ENCODE measurements around the gene BACH1.
A peak's percentile ranks its signal among the peaks of the same experiment; 100 is the strongest.
"Not testable (repeated sequence)": the region's sequence is repeated elsewhere in the genome, so short reads cannot be mapped to it uniquely, and the experiment has no call there.

Gene BACH1

DNA sequence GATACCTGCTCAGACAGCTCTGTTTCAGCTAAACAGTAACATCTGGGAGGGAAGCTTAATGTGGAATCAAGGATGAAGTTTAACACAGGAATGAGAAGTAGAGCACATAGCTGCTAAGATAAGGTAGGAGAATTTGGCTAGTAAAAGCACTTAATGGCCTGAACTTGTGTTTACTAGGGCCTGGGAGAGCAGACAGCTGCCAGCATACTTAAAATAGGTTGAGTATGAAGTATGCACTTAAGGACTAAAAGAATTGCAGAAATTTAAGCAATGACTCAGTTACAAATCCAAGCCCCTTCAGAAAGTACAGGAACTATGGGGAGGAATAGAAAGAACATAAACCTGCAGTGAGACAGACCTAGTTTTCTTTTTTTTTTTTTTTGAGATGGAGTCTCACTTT lies 53.0 kb downstream of the BACH1 start:
- no peak for TF ChIP-seq CTCF (IDR thresholded peaks at IDR 0.05; ENCODE audit: insufficient read depth, low read depth, low read length, missing control alignments)
- no peak overlapping the region for H3K4me3 ChIP-seq (ENCODE audit: low read length)
- DNase-seq (ENCODE audit: low read depth), result no peak

GRCh38 chr21:29355043-29355710 lies 56.5 kb downstream of the BACH1 start:
- not testable (repeated sequence) for DNase-seq (ENCODE audit: low read depth); H3K4me3 ChIP-seq (ENCODE audit: low read length)

DNA sequence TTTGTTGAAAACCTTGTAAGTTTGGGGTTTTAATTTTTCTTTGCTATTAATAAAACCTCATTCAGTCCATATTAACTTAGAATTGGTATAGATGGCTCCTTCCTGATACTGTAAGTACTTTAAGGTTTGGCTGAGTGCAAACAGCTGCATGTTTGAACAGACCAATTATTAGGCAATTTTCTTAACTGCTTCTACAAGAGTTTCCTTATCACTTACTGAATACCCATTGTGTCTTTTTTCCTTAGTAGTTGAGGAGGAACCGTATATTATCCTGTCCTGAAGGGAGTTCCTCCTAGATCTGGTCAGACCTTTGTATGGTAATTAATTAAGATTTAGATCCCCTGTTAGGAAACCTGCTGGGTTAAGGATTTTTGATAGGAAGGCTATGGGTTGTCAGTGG lies 57.6 kb downstream of the BACH1 start:
- DNase-seq (ENCODE audit: low read depth), result peak; percentile 58
- H3K4me3 ChIP-seq (ENCODE audit: low read length), result not testable (repeated sequence)

- H3K4me3 ChIP-seq (ENCODE audit: low read length); DNase-seq (ENCODE audit: low read depth): not testable (repeated sequence)
These were observed 58.1 kb downstream of the BACH1 start for GRCh38 chr21:29356810-29357209.

DNA sequence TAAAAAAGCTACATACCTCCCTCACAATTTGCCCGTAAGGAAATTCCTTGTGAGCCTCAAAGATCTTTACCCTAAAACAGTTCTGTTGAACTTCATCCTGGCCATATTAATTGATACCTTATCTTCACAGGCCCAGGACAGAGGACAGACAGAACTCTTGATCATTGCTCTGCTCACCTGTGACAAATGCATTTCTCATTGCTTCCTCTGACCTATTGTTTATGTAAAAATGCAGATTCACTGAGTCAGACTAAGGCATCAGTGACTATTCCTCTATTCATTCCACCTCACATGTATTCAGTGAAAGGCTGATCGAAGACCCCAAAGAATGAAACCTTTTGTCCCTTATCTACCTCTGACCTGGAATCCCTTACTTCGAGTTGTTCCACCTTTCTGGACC lies 61.0 kb downstream of the BACH1 start:
- no peak for TF ChIP-seq CTCF (IDR thresholded peaks at IDR 0.05; ENCODE audit: insufficient read depth, low read depth, low read length, missing control alignments)
- no peak overlapping the region for H3K4me3 ChIP-seq (ENCODE audit: low read length)
- DNase-seq (ENCODE audit: low read depth), result peak; percentile 61

DNA sequence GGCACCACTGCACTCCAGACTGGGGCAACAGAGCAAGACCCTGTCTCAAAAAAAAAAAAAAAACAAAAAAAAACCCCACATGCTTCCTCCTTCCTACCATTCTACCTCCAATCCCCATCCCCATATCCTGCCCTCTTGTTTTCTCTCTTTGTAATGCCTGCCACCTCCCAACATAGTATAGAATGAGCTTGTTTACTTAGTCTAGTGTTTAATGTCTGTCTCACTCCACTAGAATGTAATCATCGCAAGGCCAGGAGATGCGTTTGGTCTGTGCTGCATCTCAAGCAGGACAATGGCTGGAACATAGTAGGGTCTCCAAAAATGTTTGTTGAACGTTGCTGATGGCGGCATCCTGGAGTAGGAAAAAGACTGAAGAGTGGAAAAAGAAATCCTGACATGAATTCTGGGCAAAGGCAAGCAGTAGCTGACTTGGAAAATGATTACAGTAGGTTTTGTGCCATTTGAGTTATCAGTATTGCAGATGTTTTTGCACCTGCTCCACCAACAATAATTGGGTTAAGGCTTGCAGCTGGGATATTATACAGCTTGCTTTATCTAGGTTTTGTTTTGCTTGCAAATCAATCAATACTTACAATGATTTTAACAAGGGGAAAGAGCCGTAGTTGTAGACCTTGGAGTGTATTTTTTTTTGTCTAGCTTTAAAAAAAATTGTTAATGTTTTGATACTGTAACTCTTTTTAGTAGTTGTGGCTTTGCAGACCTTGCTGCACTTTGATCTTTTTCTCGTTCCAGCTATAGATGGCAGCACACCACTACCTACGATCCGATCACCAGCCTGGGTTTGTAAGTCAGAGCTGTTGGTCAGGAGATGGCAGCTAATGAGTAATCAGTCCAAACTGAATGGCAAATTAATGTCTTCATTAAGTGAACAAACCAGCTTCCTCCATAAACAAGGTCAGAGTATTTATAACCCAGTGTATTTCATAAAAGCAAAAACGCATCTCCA lies 62.4 kb downstream of the BACH1 start:
- peak; percentile 35 for DNase-seq (ENCODE audit: low read depth)
- no peak overlapping the region for H3K4me3 ChIP-seq (ENCODE audit: low read length)
- TF ChIP-seq CTCF (IDR thresholded peaks at IDR 0.05; ENCODE audit: insufficient read depth, low read depth, low read length, missing control alignments), result peak; percentile 24

DNA sequence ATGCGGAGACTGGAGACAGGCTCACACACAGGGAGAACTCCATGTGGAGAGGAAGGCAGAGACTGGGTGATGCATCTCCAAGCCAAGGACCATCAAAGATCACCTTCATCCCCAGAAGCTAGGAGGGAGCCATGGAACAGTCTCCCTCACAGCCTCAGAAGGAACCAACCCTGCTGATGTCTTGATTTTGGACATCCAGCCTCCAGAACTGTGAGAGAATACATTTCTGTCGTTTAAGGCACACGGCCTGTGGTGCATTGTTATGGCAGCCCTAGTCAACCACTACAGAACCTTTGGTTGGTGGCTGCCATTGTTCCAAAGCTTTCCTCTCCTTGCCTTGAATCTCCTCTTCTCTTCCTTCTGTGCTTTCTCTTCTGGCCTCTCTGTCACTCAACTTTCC lies 64.0 kb downstream of the BACH1 start:
- H3K4me3 ChIP-seq (ENCODE audit: low read length), result no peak overlapping the region
- DNase-seq (ENCODE audit: low read depth), result no peak
- TF ChIP-seq CTCF (IDR thresholded peaks at IDR 0.05; ENCODE audit: insufficient read depth, low read depth, low read length, missing control alignments), result no peak

GRCh38 chr21:29365661-29366265 lies 67.0 kb downstream of the BACH1 start:
- H3K4me3 ChIP-seq (ENCODE audit: low read length), result no peak overlapping the region
- no peak for TF ChIP-seq CTCF (IDR thresholded peaks at IDR 0.05; ENCODE audit: insufficient read depth, low read depth, low read length, missing control alignments)
- no peak for DNase-seq (ENCODE audit: low read depth)

All from epithelial cell of esophagus (primary cell).